ENCODE data around the gene IL31. TPM values are rescaled to one million over a fixed set of nuclear protein-coding genes. Genes with fewer than 3 reads are reported as not detected.

The IL31 gene
- total RNA-seq, 1 donor from 2014 or later = not detected

DNA sequence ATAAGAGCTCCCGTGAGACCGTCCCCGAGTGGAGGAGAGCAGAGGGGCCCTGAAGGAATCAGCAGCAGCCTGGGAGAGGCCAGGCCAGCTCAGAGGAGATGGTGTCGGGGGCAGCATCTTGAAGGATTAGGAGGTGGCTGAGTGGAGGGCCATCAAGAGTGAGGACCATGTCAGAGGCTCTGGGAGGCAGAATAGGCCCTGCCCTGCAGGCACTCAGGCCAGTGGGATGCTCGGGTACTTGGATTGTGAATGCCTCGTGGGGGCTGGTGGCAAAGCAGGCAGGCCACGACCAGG lies 47.7 kb downstream of the IL31 start:
- H3K4me3 Mint-ChIP-seq (ENCODE audit: unreplicated experiment) = no peak overlapping the region
- peaks cover 10% of the 10 kb centered on the region for H3K27me3 Mint-ChIP-seq (ENCODE audit: unreplicated experiment)
- H3K36me3 Mint-ChIP-seq (ENCODE audit: low read depth, unreplicated experiment) = peaks cover 18% of the 10 kb centered on the region
- DNase-seq (ENCODE audit: low spot score) = no peak
- TF ChIP-seq, protein P1, sequence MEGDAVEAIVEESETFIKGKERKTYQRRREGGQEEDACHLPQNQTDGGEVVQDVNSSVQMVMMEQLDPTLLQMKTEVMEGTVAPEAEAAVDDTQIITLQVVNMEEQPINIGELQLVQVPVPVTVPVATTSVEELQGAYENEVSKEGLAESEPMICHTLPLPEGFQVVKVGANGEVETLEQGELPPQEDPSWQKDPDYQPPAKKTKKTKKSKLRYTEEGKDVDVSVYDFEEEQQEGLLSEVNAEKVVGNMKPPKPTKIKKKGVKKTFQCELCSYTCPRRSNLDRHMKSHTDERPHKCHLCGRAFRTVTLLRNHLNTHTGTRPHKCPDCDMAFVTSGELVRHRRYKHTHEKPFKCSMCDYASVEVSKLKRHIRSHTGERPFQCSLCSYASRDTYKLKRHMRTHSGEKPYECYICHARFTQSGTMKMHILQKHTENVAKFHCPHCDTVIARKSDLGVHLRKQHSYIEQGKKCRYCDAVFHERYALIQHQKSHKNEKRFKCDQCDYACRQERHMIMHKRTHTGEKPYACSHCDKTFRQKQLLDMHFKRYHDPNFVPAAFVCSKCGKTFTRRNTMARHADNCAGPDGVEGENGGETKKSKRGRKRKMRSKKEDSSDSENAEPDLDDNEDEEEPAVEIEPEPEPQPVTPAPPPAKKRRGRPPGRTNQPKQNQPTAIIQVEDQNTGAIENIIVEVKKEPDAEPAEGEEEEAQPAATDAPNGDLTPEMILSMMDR (IDR thresholded peaks at IDR 0.05; ENCODE audit: unreplicated experiment) = no peak
- no peak overlapping the region for H3K27ac Mint-ChIP-seq (ENCODE audit: unreplicated experiment)
- H3K4me1 Mint-ChIP-seq (ENCODE audit: unreplicated experiment) = peaks cover 10% of the 10 kb centered on the region
- no peaks in the 10 kb centered on the region for H3K9me3 Mint-ChIP-seq (ENCODE audit: unreplicated experiment)

DNA sequence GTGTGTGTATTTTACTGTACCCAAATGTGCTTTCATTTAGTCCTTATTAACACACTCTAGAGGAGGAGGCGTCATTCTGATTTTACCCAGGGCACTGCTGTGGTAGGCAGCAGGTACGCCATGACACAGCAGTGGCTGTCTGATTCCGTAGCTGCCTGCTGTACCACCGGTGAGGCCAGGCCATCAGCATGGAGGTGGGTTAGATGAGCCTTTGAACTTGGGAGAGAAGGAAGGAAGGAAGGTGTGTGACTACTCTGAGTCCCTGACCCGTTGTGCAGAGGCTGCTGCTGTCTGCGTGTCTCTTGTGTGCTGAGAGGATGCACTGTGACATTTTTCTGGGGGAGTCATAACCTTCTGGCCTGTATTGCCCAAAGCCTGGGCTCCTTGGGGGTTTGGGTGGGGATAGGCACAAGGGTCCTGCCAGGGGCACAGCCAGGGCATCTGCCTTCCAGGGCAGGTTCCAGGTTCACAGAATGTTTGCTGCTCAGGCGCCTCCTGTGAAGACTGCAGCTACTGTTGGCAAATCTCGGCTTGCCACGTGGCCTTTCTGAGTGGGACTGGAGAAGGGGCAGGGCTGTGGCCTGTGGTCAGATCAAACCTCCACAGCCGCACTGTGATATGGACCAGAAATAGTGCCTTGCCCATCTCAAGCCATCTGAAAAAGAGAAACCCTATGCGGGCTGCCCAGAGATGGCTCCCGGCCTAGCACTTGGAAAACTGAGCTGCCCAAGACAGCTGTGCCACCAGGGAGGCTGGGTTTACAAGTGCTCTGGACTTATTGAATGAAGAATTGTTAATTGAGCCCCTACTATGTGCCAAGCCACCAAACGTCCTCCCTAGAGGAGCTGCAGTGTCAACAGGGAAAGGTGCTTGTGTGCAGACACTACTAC lies 48.3 kb downstream of the IL31 start:
- TF ChIP-seq, protein P1 (IDR thresholded peaks at IDR 0.05; ENCODE audit: unreplicated experiment) = no peak
- H3K4me3 Mint-ChIP-seq (ENCODE audit: unreplicated experiment) = no peak overlapping the region
- no peaks in the 10 kb centered on the region for H3K9me3 Mint-ChIP-seq (ENCODE audit: unreplicated experiment)
- H3K27ac Mint-ChIP-seq (ENCODE audit: unreplicated experiment) = no peak overlapping the region
- peaks cover 6% of the 10 kb centered on the region for H3K27me3 Mint-ChIP-seq (ENCODE audit: unreplicated experiment)
- peaks cover 13% of the 10 kb centered on the region for H3K36me3 Mint-ChIP-seq (ENCODE audit: low read depth, unreplicated experiment)
- DNase-seq (ENCODE audit: low spot score) = no peak
- peaks cover 10% of the 10 kb centered on the region for H3K4me1 Mint-ChIP-seq (ENCODE audit: unreplicated experiment)

DNA sequence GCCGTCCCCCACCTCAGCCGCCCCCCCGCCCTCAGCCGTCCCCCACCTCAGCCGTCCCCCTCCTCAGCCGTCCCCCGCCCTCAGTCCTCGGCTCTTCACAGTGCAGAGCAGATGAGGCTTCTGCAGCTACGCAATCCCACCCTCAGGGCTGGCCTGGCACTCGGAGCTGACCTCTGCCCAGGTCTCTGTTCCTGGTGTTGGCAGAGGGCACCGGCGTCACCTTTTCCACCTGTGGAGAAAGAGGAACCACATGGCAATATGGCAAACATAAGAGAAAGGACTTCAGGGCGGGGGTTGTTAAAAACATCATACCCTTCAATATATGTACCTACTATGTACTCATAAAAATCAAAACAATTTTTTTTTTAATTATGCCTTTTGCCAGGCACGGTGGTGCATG lies 49.7 kb downstream of the IL31 start:
- peaks cover 9% of the 10 kb centered on the region for H3K36me3 Mint-ChIP-seq (ENCODE audit: low read depth, unreplicated experiment)
- TF ChIP-seq, protein P1 (IDR thresholded peaks at IDR 0.05; ENCODE audit: unreplicated experiment) = no peak
- no peak overlapping the region for H3K4me3 Mint-ChIP-seq (ENCODE audit: unreplicated experiment)
- peaks cover 6% of the 10 kb centered on the region for H3K27me3 Mint-ChIP-seq (ENCODE audit: unreplicated experiment)
- H3K9me3 Mint-ChIP-seq (ENCODE audit: unreplicated experiment) = no peaks in the 10 kb centered on the region
- no peak for DNase-seq (ENCODE audit: low spot score)
- H3K27ac Mint-ChIP-seq (ENCODE audit: unreplicated experiment) = no peak overlapping the region
- H3K4me1 Mint-ChIP-seq (ENCODE audit: unreplicated experiment) = peaks cover 10% of the 10 kb centered on the region

DNA sequence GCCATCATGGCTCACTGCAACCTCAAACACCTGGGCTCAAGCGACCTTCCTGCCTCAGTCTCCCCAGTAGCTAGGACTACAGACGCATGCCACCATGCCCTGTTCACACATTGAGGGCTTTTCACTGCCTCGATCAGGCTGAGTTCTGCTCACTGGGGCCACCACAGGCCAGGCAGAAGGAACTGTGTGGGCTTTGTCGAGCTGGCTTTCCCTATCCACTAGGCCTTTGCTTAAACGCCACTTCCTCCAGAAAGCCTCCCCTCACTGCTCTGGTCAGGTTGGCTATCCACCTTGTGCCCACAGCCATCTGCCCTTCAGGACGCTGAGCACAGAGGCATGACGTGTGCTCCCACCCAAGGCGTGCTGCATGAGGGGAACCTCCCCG lies 50.3 kb downstream of the IL31 start:
- peaks cover 9% of the 10 kb centered on the region for H3K36me3 Mint-ChIP-seq (ENCODE audit: low read depth, unreplicated experiment)
- no peak overlapping the region for H3K4me3 Mint-ChIP-seq (ENCODE audit: unreplicated experiment)
- peaks cover 6% of the 10 kb centered on the region for H3K27me3 Mint-ChIP-seq (ENCODE audit: unreplicated experiment)
- TF ChIP-seq, protein P1 (IDR thresholded peaks at IDR 0.05; ENCODE audit: unreplicated experiment) = no peak
- H3K4me1 Mint-ChIP-seq (ENCODE audit: unreplicated experiment) = peaks cover 10% of the 10 kb centered on the region
- H3K27ac Mint-ChIP-seq (ENCODE audit: unreplicated experiment) = no peak overlapping the region
- DNase-seq (ENCODE audit: low spot score) = no peak
- no peaks in the 10 kb centered on the region for H3K9me3 Mint-ChIP-seq (ENCODE audit: unreplicated experiment)

DNA sequence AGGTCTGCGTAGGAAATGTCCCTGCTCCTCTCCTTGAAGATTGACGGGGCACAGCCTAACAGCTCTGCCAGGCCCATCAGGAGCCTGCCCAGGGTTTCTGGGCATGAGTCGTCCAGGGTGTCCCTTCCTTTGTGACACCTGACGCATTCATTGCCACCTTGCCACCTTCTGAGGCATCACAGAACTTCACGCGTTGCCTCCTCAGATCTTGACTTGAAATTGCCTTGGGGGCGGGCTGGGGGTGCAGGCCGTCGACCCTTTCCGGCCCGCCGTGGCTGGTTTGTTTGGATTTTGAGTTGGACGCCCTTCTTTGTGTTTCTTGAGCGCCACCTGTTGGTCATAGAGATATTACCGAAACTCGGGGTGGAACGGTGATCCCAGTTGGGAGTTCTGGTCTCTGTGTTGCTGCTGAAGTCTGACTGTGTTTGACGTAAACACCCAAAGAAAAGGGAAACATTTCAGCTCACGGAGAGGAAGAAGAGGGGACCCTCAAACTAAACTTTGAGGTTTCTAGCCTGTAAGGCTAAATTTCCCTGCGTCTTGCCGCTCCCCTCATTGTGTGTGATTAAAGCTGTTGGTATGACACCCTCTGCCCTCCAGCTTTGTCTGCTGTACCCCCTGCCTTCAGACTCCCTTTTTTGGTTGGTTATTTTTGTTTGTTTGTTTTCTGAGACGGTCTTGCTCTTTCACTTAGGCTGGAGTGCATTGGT lies 50.8 kb downstream of the IL31 start:
- Mint-ChIP-seq H3K4me1 (ENCODE audit: unreplicated experiment) (peaks cover 10% of the 10 kb centered on the region), H3K27ac (ENCODE audit: unreplicated experiment) (no peak overlapping the region), H3K36me3 (ENCODE audit: low read depth, unreplicated experiment) (peaks cover 5% of the 10 kb centered on the region), H3K27me3 (ENCODE audit: unreplicated experiment) (peaks cover 6% of the 10 kb centered on the region), H3K4me3 (ENCODE audit: unreplicated experiment) (no peak overlapping the region), H3K9me3 (ENCODE audit: unreplicated experiment) (no peaks in the 10 kb centered on the region)
- TF ChIP-seq, protein P1 (IDR thresholded peaks at IDR 0.05; ENCODE audit: unreplicated experiment) = peak; percentile 88
- peak; percentile 77 for DNase-seq (ENCODE audit: low spot score)

All from endothelial cell (in vitro differentiated cells).